ENCODE measurements around the gene LCORL. TPM values are rescaled to one million over a fixed set of nuclear protein-coding genes. Genes with fewer than 3 reads are reported as not detected.

LCORL gene
- total RNA-seq, 1 experiment from 2014 or later, result 15.5 TPM

DNA sequence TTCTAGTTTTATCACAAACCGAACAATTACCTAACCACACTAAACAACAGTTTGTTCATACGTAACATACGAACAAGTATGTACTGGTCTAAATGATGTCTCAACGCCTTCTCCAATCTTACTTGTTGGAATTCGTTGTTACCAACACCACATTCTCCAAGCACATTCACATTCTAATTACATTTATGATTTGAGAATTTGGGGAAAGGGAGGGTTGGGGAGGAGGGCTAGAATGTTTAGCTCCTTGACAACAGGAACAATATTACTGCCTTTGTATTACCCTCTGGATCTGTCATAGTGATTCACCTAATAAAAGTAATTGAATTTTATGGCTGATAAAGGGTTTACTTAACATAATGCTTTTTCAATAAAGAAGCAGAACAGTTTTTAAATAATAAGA lies 24.4 kb downstream of the LCORL start:
- Histone ChIP-seq H3K56ac (ENCODE audit: insufficient read length, low read depth, low read length) (no peak overlapping the region), H2BK5ac (ENCODE audit: insufficient read length, low read length) (no peak overlapping the region), H3K27me3 (ENCODE audit: insufficient read depth, low read length) (no peaks in the 10 kb centered on the region), H3K4ac (ENCODE audit: low read depth, low read length) (no peak overlapping the region), H3K4me1 (ENCODE audit: insufficient read depth, low read length) (no peaks in the 10 kb centered on the region; the same call in 1 of the 2 replicates), H3K79me2 (ENCODE audit: insufficient read depth, low read length) (peaks cover 2% of the 10 kb centered on the region; the same call in 1 of the 2 replicates), H3K14ac (ENCODE audit: insufficient read depth, low read length) (no peak overlapping the region), H3K9me3 (ENCODE audit: control insufficient read depth, low read depth, low read length) (no peaks in the 10 kb centered on the region), H3T11ph (ENCODE audit: low read length) (no peak overlapping the region), H2AFZ (ENCODE audit: low read length) (no peak overlapping the region), H2BK20ac (ENCODE audit: low read depth, low read length, poor library complexity, severe bottlenecking) (no peak overlapping the region), H3K9ac (ENCODE audit: extremely low read depth, insufficient read length, low read length) (no peak overlapping the region), H3K4me2 (ENCODE audit: insufficient read depth, insufficient read length, low read length) (no peak overlapping the region), H3K23me2 (ENCODE audit: insufficient read length, low read depth, low read length, poor library complexity, severe bottlenecking) (no peaks in the 10 kb centered on the region), H3K18ac (ENCODE audit: insufficient read length, low read depth, low read length) (no peak overlapping the region), H2BK12ac (ENCODE audit: insufficient read length, low read depth, low read length) (no peak overlapping the region), H4K5ac (ENCODE audit: insufficient read length, low read depth, low read length) (no peak overlapping the region), H4K8ac (replicated peaks; ENCODE audit: insufficient read length, low read depth, low read length) (no peak overlapping the region), H4K91ac (ENCODE audit: insufficient read length, low read depth, low read length) (no peak overlapping the region), H3K27ac (ENCODE audit: insufficient read length, low read depth, low read length) (no peak overlapping the region), H2AK5ac (ENCODE audit: insufficient read length, low read length) (no peak overlapping the region), H3K23ac (ENCODE audit: insufficient read length, low read depth, low read length) (no peak overlapping the region), H2BK120ac (ENCODE audit: low read depth, low read length, poor library complexity, severe bottlenecking) (no peak overlapping the region), H3K79me1 (ENCODE audit: insufficient read depth, low read depth, low read length, poor library complexity, severe bottlenecking) (no peaks in the 10 kb centered on the region), H2BK15ac (ENCODE audit: low read depth, low read length) (no peak overlapping the region), H4K20me1 (ENCODE audit: control insufficient read depth, insufficient read depth, insufficient read length) (no peaks in the 10 kb centered on the region)
- no peaks in the 10 kb centered on the region for H3K9me3 Mint-ChIP-seq
- H3K27ac Mint-ChIP-seq, result peak overlapping the region in 1 of 3 experiments; percentile 2; a peak in 1 of 7 replicates
- H3K4me1 Mint-ChIP-seq, result peaks cover 24 to 26% of the 10 kb centered on the region in 2 experiments
- no peak overlapping the region for H3K4me3 Mint-ChIP-seq
- H3K36me3 Mint-ChIP-seq (ENCODE audit: insufficient read depth in 1 of 3, low read depth in 3 of 3), result no peaks in the 10 kb centered on the region
- no peak for DNase-seq
- TF ChIP-seq, protein P1, sequence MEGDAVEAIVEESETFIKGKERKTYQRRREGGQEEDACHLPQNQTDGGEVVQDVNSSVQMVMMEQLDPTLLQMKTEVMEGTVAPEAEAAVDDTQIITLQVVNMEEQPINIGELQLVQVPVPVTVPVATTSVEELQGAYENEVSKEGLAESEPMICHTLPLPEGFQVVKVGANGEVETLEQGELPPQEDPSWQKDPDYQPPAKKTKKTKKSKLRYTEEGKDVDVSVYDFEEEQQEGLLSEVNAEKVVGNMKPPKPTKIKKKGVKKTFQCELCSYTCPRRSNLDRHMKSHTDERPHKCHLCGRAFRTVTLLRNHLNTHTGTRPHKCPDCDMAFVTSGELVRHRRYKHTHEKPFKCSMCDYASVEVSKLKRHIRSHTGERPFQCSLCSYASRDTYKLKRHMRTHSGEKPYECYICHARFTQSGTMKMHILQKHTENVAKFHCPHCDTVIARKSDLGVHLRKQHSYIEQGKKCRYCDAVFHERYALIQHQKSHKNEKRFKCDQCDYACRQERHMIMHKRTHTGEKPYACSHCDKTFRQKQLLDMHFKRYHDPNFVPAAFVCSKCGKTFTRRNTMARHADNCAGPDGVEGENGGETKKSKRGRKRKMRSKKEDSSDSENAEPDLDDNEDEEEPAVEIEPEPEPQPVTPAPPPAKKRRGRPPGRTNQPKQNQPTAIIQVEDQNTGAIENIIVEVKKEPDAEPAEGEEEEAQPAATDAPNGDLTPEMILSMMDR (conservative IDR thresholded peaks at IDR 0.05), result no peak
- 100% methylated on average over 3 of the region's 5 CpGs for WGBS (ENCODE audit: extremely low coverage, insufficient read length, low lambda C conversion rate)
- H3K27me3 Mint-ChIP-seq (ENCODE audit: low read depth), result no peaks in the 10 kb centered on the region

Measured in H9 (cell line).